GM12891 (cell line): Measurements from ENCODE around the gene RHD.
"Not testable (repeated sequence)": the region's sequence is repeated elsewhere in the genome, so short reads cannot be mapped to it uniquely, and the experiment has no call there.

ENCODE experiments used
- POLR2A ChIP-seq: IDR thresholded peaks from 2 replicates; pipeline ENCODE4 v1.6.1; 2011; ENCODE audit warnings: low read depth, low read length, control low read depth
- POLR2AphosphoS5 ChIP-seq: IDR thresholded peaks from 2 replicates; pipeline ENCODE4 v1.6.1; 2011; ENCODE audit warnings: low read depth, low read length, control low read depth
- POU2F2 ChIP-seq: IDR thresholded peaks from 2 replicates; pipeline ENCODE4 v1.6.1; 2011; ENCODE audit warnings: low read depth, mild to moderate bottlenecking, control low read depth, low read length, moderate library complexity
- TAF1 ChIP-seq: IDR thresholded peaks from 2 replicates; pipeline ENCODE4 v1.6.1; 2011; ENCODE audit warnings: low read depth, low read length, control low read depth

DNA sequence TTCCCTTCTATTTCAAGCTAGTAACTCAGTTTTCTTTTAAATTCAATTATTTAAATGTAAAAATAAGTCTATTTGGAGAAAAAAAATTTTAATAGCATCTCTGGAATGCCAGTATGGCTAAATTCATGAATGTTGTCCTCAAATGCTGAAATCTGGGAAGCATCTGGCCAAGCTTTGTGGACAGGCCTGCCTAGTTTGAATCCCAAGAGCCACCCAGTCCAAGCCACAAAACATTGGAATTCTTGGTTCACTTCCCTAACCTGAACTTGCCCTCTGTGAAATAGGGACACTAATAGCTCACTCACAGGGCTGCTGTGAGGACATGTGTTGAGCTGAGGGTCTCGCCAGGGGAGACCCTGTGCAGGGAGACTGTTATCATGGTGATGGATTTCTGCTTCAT, 37.2 kb downstream of the RHD start:
- not testable (repeated sequence) for TF ChIP-seq POLR2A, POLR2AphosphoS5, TAF1, POU2F2
